GM10266 (cell line): ENCODE results near the gene EYS.

Experiments
- DNase-seq: peaks from one replicate; pipeline ENCODE4 v3.0.0; 2012; ENCODE audit errors: extremely low spot score
- TF ChIP-seq, protein P1 (sequence below): IDR thresholded peaks from 2 replicates; pipeline ENCODE4 v1.5.1; 2012; ENCODE audit warnings: mild to moderate bottlenecking, low read depth; ENCODE audit not compliant: control insufficient read depth, insufficient read depth; ENCODE audit errors: missing control alignments

The EYS gene

DNA sequence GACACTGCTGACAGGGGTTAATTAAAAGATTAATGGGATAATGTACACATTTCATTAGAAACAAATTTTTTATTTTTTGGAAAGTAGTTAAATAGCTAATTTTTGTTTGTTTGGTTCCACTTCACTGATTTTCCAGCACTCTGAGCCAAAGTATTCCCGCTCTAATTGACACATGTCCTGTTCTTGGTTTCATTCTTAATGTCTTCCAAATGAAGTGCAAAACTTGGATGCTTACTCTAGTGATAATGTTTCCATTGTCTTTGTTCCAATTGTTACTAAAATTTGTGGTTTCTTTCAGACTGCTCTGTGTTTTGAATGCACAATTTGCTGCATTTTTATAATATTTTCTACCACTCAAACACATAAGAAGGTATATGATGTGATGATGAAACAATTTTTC is 1277.1 kb downstream of the EYS start:
- no peak for DNase-seq
- TF ChIP-seq, protein P1, sequence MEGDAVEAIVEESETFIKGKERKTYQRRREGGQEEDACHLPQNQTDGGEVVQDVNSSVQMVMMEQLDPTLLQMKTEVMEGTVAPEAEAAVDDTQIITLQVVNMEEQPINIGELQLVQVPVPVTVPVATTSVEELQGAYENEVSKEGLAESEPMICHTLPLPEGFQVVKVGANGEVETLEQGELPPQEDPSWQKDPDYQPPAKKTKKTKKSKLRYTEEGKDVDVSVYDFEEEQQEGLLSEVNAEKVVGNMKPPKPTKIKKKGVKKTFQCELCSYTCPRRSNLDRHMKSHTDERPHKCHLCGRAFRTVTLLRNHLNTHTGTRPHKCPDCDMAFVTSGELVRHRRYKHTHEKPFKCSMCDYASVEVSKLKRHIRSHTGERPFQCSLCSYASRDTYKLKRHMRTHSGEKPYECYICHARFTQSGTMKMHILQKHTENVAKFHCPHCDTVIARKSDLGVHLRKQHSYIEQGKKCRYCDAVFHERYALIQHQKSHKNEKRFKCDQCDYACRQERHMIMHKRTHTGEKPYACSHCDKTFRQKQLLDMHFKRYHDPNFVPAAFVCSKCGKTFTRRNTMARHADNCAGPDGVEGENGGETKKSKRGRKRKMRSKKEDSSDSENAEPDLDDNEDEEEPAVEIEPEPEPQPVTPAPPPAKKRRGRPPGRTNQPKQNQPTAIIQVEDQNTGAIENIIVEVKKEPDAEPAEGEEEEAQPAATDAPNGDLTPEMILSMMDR: no peak

DNA sequence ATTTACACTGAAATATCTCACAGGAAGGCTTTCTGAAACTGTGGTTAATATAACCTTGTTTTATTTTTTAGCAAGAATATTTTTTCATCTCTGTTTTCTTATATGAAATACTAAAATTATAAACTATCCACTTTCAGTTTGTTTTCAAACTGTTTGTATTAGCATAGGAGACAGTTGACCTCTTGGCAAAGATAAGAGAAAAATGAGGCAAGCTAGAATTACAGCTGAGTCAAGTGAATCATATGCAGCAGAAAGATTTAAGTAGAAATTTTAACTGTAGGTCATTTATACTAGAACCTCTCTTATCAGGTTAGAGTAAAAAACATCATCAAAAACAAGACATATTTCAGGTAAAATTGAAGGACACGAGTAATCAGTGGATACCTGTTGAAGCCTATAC is 1278.8 kb downstream of the EYS start:
- no peak for DNase-seq
- TF ChIP-seq, protein P1: no peak

DNA sequence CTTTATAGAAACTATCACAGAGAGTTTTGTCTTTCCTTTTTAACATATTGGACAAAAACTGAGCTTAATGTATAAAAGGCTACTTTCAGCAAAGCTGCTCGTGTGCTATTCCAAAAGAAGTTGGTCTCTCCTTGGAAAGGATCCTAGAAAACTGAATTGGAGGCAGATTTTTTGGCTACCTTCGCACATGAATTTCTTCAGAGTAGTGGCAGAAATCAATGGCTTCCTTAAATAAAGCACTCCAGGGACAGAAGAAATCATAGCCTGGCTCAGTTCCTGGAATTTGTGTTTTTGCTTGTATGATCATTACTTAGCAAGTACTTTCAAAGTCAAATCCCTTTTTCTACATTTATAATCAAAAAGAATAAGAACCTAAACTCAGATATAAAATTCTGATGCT is 1291.1 kb downstream of the EYS start:
- DNase-seq: no peak
- TF ChIP-seq, protein P1: no peak

DNA sequence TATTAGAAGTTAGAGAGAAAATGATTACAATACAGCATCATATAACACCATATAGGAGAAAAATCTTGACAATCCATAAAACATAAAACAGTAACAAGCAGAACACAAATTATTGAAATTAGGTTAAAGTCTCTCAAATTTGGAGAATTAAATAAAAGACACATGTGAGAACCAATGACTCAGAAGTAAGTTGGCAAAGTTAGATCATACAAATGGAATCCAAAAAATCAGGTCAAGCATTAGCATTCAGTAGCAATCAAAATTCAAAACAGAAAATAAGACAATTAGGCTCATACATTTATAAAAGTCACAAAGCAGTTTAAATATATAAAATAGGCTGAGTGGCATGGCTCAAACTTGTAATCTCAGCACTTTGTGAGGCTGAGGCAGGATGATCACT is 1295.8 kb downstream of the EYS start:
- TF ChIP-seq, protein P1: no peak
- DNase-seq: no peak

DNA sequence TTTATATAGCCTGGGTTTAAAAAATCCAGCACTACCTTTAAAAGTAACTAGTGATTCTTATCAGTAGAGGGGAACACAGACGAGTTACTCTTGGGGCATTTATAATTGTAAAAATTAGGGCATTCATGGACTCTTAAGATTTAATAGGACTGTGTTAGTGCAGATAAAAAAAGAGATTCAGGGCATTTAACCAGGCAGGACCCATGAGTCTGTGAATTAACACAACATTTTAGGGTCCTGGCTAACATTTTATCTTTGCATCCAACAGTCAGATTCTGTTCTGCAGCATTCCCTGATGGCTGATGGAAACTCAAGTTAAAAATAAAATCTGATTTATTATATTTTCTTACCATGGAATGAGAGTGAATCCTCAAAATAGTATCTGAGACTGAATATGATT is 1297.1 kb downstream of the EYS start:
- no peak for DNase-seq
- TF ChIP-seq, protein P1: no peak

DNA sequence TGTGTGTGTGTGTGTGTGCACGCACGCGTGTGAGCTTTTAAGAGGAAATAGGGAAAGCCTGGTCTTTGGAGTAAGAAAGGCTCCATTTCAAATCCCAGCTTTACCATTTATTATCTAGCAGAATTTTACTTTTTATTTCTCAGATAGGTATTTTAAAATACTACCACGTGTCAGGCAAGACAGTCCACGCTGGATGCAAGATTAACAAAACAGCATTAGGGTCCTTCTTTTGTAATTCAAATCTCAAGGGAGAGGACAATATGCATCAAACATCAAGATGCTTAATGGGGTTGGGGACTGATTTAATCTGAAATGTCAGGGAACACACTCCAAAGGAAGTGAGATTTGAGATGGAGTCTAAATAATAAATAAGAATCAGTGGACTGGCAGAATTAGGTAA is 1302.6 kb downstream of the EYS start:
- no peak for DNase-seq
- TF ChIP-seq, protein P1: no peak

DNA sequence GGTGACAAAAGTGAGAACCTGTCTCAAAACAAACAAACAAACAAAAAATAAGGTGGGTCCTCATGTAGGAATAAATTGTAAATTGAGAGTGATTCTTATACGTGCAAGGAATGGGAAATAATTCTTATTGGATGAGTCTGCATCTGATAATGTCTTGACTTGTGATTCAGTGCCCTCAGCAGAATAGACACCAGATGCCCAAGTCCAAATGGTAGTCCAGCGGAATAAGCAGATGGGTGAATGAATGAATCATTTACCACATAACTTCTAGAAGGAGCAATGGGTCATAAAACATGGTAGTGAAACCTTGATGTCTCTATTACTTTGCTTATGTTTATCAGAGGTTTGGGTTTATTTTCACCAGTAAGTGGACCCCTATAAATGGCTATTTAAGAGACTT is 1323.7 kb downstream of the EYS start:
- no peak for DNase-seq
- TF ChIP-seq, protein P1: no peak

DNA sequence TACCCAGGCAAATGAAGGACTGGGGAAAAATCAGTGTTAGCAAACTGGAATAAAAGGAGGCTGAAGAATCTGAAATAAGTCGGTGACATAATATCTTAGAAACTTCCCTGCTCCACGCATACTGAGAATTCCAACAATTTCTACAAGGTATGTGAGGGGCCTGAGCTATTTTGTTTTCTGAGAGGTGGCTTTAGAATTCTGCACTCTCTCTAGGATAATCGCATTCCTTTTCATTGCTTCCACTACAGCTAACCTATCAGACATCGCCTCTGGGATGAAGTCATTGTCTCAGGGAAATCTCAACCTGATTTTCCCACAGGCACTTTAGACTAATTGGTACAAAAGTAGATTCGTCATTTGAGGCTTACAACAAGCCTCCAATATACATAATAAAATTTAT is 1330.6 kb downstream of the EYS start:
- TF ChIP-seq, protein P1: no peak
- DNase-seq: no peak
